Tibial nerve (tissue), 4 donors: ENCODE measurements around the gene ST6GALNAC5. TPM values are rescaled to one million over a fixed set of nuclear protein-coding genes. Genes with fewer than 3 reads are reported as not detected.

Experiments used
- DNase-seq, 2 donors: peaks; one replicate each; pipeline ENCODE4 v3.0.0-alpha.2; 2019; ENCODE audit warnings: low spot score in 2 of 2
- H3K27ac ChIP-seq, 4 donors: fragments of 200-600 bp; sonication (generic) in 3 of 4; one replicate each; pipeline ENCODE4 v1.5.1; 2017 to 2019; ENCODE audit warnings: mild to moderate bottlenecking in 1 of 4
- H3K27me3 ChIP-seq, 2 donors: fragments of 200-600 bp; sonication (generic) in 1 of 2; one replicate each; pipeline versions ENCODE4 v1.5.1 to v1.6.0; 2017 to 2019
- H3K36me3 ChIP-seq, 3 donors: fragments of 200-600 bp; sonication (generic); one replicate each; pipeline ENCODE4 v1.5.1; 2018 to 2019
- H3K4me1 ChIP-seq, 4 donors: fragments of 200-600 bp; sonication (generic) in 3 of 4; one replicate each; pipeline ENCODE4 v1.5.1; 2017 to 2019
- H3K4me3 ChIP-seq, 4 donors: fragments of 200-600 bp; sonication (generic) in 3 of 4; one replicate each; pipeline ENCODE4 v1.5.1; 2017 to 2019; ENCODE audit warnings: mild to moderate bottlenecking in 1 of 4, moderate library complexity in 1 of 4
- H3K9me3 ChIP-seq, 4 donors: fragments of 200-600 bp; sonication (generic) in 3 of 4; one replicate each; pipeline ENCODE4 v1.5.1; 2017 to 2019
- CTCF ChIP-seq, 5 experiments: fragments of 200-600 bp in 3 of 5; fragments of 450-650 bp in 2 of 5; sonication (generic) in 3 of 5; IDR thresholded peaks; one replicate each; pipeline ENCODE4 v1.5.1; 2016 to 2019; ENCODE audit warnings: antibody characterized with exemption in 5 of 5, mild to moderate bottlenecking in 3 of 5, moderate library complexity in 2 of 5
- EP300 ChIP-seq, 2 donors: sonication (generic); formaldehyde crosslinking; IDR thresholded peaks; one replicate each; pipeline ENCODE4 v1.6.1; 2017; ENCODE audit warnings: antibody characterized with exemption in 2 of 2, mild to moderate bottlenecking in 1 of 2
- POLR2A ChIP-seq, 2 donors: fragments of 450-650 bp; IDR thresholded peaks; one replicate each; pipeline ENCODE4 v1.6.1; 2017; ENCODE audit warnings: antibody characterized with exemption in 2 of 2, mild to moderate bottlenecking in 2 of 2, moderate library complexity in 2 of 2
- WGBS, 2 donors: methylation state at CpG; one replicate each; pipeline ENCODE4 v1.1.5; 2018; 5-methylcytosine and 5-hydroxymethylcytosine counted together
- total RNA-seq, 4 donors: library from RNA; depleted of rRNA; stranded (reverse); fragments of >200 nt; gene quantifications; one replicate each; pipeline ENCODE4 v1.1.0, GENCODE V29; 2016

Gene ST6GALNAC5
- total RNA-seq, 4 donors from 2014 or later, result 10.6 to 57.2 (median 20.5) TPM

GRCh38 chr1:76857138-76857537 is 10.1 kb upstream of the ST6GALNAC5 start:
- Histone ChIP-seq H3K4me3 (no peak overlapping the region), H3K9me3 (no peaks in the 10 kb centered on the region), H3K27me3 (no peaks in the 10 kb centered on the region), H3K36me3 (no peaks in the 10 kb centered on the region), H3K4me1 (no peaks in the 10 kb centered on the region), H3K27ac (no peak overlapping the region)
- no peak for DNase-seq
- no peak for TF ChIP-seq POLR2A (IDR thresholded peaks at IDR 0.05)
- no peak for TF ChIP-seq EP300 (IDR thresholded peaks at IDR 0.05)
- TF ChIP-seq CTCF (IDR thresholded peaks at IDR 0.05), result no peak
- WGBS, 2 donors, result 73 to 75% methylated on average over 5 of the region's 5 CpGs

GRCh38 chr1:76857973-76858372 is 9.3 kb upstream of the ST6GALNAC5 start:
- Histone ChIP-seq H3K36me3 (no peaks in the 10 kb centered on the region), H3K27ac (no peak overlapping the region), H3K27me3 (no peaks in the 10 kb centered on the region), H3K4me3 (no peak overlapping the region), H3K4me1 (no peaks in the 10 kb centered on the region), H3K9me3 (no peaks in the 10 kb centered on the region)
- no peak for TF ChIP-seq EP300 (IDR thresholded peaks at IDR 0.05)
- no peak for TF ChIP-seq CTCF (IDR thresholded peaks at IDR 0.05)
- no peak for TF ChIP-seq POLR2A (IDR thresholded peaks at IDR 0.05)
- DNase-seq, result no peak
- WGBS, 2 donors, result 89 to 100% methylated on average over 3 of the region's 3 CpGs

- no peaks in the 10 kb centered on the region for H3K27me3 ChIP-seq
- no peak overlapping the region for H3K27ac ChIP-seq
- no peak for DNase-seq
- TF ChIP-seq CTCF (IDR thresholded peaks at IDR 0.05), result no peak
- TF ChIP-seq POLR2A (IDR thresholded peaks at IDR 0.05), result no peak
- TF ChIP-seq EP300 (IDR thresholded peaks at IDR 0.05), result no peak
- no peaks in the 10 kb centered on the region for H3K36me3 ChIP-seq
- WGBS, 2 donors, result 85 to 88% methylated on average over 2 of the region's 2 CpGs
- H3K4me3 ChIP-seq, result no peak overlapping the region
- peaks cover 0 to 9% (median 3%) of the 10 kb centered on the region in 4 donors for H3K4me1 ChIP-seq
- H3K9me3 ChIP-seq, result no peaks in the 10 kb centered on the region
These were observed 6.1 kb upstream of the ST6GALNAC5 start for GRCh38 chr1:76861149-76861548.

- Histone ChIP-seq H3K27ac (no peak overlapping the region), H3K36me3 (no peaks in the 10 kb centered on the region), H3K27me3 (peaks cover 0 to 4% of the 10 kb centered on the region in 2 donors), H3K9me3 (no peaks in the 10 kb centered on the region), H3K4me1 (peaks cover 0 to 21% (median 3%) of the 10 kb centered on the region in 4 donors), H3K4me3 (no peak overlapping the region)
- no peak for TF ChIP-seq POLR2A (IDR thresholded peaks at IDR 0.05)
- no peak for TF ChIP-seq EP300 (IDR thresholded peaks at IDR 0.05)
- TF ChIP-seq CTCF (IDR thresholded peaks at IDR 0.05), result no peak
- no peak for DNase-seq
These were observed 4.8 kb upstream of the ST6GALNAC5 start for GRCh38 chr1:76862447-76862846.

GRCh38 chr1:76864383-76864782 is 2.9 kb upstream of the ST6GALNAC5 start:
- H3K27ac ChIP-seq, result peak overlapping the region in 1 of 4 donors; percentile 28
- no peaks in the 10 kb centered on the region for H3K36me3 ChIP-seq
- no peak overlapping the region for H3K4me3 ChIP-seq
- H3K4me1 ChIP-seq, result peaks cover 0 to 37% (median 3%) of the 10 kb centered on the region in 4 donors
- WGBS, 2 donors, result 47 to 52% methylated on average over 5 of the region's 5 CpGs
- peaks cover 0 to 20% of the 10 kb centered on the region in 2 donors for H3K27me3 ChIP-seq
- no peak for DNase-seq
- no peaks in the 10 kb centered on the region for H3K9me3 ChIP-seq
- TF ChIP-seq EP300 (IDR thresholded peaks at IDR 0.05) (no peak), POLR2A (IDR thresholded peaks at IDR 0.05) (no peak), CTCF (IDR thresholded peaks at IDR 0.05) (no peak)
